RPMI8226 (cell line): ENCODE results near the gene TIFAB.

ENCODE experiments used
- DNase-seq: peaks from one replicate; pipeline ENCODE4 v3.0.0-alpha.2; 2015

Gene TIFAB

GRCh38 chr5:135417083-135417482, 35.1 kb downstream of the TIFAB start:
- no peak for DNase-seq

GRCh38 chr5:135405082-135405481, 47.1 kb downstream of the TIFAB start:
- no peak for DNase-seq

- DNase-seq = no peak
Observed at GRCh38 chr5:135402031-135402430, 50.1 kb downstream of the TIFAB start.

- no peak for DNase-seq
Observed at GRCh38 chr5:135400866-135401265, 51.3 kb downstream of the TIFAB start.

GRCh38 chr5:135399794-135400542, 52.2 kb downstream of the TIFAB start:
- no peak for DNase-seq

DNA sequence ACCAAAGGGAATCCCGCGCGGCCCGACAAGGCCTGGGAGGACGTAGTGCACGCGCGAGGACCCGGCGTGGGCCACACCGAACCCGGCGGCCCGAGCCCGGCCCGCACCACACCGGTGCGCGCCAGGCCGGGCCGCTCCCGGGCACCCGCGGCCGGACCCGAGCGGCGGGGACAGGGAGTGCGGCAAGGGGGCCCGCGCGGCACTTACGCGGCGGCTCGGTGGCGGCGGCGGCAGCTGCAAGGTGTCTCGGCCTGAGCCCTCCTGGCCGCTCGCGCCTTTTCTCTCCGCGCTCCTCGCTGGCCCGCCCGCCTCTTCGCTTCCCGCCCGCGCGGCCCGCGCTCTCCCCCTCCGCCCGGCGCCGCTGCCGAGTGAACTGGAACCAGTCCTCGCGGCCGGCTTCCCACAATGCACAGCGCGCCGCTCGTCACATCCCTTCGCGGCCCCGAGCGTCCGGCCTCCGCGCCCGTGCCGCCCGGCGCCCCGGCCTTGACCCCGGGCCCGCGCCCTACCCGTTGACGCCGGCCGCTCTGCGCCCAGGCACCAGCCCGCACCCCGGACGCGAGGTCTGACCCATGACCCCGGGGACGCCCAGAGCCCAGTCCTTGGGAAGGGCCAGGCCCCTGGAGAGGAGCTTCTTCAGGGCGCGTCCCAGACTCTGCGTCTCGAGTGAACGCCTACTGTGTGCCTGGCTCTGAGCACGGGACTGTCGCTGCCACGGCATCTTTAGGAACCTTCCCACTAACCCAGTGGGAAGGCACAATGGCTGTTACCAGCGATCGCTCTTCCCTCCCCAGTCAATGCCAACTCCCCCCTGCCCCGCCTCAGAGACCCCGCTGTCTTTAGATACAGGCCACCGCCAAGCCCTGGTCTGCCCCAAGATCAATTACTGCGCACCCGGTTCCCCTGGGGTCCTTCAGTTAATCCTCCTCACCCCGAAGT, 53.0 kb downstream of the TIFAB start, which contains the start of gene MACROH2A1:
TSS of gene MACROH2A1 (minus strand) at position 377 of the 939 bp plus-strand sequence. CDS start 10,138 bp downstream, outside the sequence.
- DNase-seq = peak; percentile 90

DNA sequence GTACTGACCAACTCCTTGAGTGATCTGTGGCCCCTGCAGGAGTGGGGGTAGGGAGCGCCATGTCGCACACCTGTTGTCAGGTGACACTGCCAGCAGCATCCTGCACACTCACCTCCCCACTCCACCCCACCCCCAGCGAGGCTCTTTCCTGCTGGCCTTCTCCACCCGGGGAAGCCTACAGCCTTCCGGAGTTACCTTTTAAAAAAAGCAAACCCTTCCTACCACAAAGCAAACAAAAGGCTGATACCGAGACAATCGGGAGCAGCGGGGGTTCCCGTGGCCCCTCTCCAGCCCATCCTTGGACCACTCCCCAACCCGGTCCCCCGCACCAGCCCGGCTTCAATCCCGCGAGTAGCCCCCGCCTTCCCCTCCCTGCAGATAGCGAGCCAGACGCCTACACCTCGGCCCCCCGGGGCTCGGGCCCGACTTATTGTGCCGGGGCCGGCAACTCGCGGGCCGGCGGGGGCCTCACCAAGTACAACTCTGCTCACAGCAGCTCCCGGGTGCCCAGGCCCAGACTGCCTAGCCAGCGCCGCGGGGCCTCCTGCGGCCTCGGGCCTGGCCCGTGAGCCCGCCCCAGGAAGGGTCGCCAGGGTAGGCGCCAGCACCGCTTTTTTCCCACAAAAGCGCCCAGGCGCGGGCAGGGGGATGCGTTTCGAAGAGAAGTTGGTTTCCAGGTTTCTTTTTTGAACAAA, 53.8 kb downstream of the TIFAB start:
- peak; percentile 73 for DNase-seq
